ENCODE data around the gene HS6ST3.

- TF ChIP-seq, protein P1, sequence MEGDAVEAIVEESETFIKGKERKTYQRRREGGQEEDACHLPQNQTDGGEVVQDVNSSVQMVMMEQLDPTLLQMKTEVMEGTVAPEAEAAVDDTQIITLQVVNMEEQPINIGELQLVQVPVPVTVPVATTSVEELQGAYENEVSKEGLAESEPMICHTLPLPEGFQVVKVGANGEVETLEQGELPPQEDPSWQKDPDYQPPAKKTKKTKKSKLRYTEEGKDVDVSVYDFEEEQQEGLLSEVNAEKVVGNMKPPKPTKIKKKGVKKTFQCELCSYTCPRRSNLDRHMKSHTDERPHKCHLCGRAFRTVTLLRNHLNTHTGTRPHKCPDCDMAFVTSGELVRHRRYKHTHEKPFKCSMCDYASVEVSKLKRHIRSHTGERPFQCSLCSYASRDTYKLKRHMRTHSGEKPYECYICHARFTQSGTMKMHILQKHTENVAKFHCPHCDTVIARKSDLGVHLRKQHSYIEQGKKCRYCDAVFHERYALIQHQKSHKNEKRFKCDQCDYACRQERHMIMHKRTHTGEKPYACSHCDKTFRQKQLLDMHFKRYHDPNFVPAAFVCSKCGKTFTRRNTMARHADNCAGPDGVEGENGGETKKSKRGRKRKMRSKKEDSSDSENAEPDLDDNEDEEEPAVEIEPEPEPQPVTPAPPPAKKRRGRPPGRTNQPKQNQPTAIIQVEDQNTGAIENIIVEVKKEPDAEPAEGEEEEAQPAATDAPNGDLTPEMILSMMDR (IDR thresholded peaks at IDR 0.05; ENCODE audit: poor library complexity) = no peak
- no peak for TF ChIP-seq EZH2 (IDR thresholded peaks at IDR 0.05; ENCODE audit: borderline replicate concordance)
These were observed 21.2 kb upstream of the HS6ST3 start for GRCh38 chr13:96068729-96069128.

Data from hepatocyte (in vitro differentiated cells).